ENCODE measurements around the gene ABCA4.

Gene ABCA4

DNA sequence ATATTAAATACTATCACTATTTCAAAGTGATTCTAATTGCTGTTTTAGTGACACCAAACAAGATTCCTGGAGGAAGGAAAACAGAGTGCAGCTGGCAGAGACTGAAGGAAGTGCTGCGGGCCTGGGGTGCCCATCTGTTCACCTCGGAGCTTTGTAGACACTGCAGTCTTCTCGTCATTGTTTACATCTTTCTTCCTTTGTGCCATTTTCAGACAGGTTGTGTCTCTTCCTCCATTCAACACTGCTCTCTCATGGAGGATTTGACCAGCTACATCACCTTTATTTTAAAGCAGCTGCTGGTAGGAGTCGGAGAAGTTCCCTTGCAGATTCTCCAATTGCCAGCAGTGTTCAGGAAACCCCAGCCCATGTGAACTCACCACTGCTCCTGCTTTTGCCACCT, 37.3 kb downstream of the ABCA4 start:
- no peak for DNase-seq (ENCODE audit: low spot score)

DNA sequence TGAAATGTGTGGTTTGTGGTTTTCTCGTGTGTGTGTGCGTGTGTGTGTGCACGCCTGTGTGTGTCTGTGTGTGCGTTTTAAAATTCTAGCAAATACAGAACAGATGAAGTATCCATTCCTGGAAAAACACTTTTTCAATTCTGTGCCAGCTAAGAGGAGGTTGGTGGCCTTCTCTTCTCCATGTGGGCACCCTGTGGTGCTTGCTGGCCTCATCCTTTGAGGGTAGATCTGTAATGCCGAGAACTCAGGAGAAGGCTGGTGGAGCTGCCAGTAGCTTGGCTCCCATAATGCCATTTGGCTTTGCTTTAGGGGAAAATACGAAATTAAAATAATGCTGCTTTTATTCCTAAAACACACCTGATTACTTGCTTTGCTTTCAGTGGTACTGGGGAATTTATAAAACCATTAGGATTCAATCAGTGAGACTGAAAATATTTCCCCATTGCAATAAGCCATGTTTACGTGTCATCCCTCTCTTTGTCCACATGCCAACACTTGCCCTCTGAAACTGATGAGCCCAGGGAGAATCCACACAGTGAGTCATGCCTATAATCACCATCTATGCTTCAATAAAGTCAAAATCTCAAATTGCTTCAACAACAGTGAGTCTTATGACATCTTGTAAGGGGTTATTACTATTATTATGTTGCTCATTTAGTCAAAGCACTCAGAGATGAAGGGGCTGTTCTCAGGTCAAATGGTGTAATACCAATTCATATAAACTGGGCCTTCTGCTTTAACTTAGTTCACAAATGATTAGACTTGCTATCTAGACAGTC, 39.2 kb downstream of the ABCA4 start:
- DNase-seq (ENCODE audit: low spot score) = no peak

DNA sequence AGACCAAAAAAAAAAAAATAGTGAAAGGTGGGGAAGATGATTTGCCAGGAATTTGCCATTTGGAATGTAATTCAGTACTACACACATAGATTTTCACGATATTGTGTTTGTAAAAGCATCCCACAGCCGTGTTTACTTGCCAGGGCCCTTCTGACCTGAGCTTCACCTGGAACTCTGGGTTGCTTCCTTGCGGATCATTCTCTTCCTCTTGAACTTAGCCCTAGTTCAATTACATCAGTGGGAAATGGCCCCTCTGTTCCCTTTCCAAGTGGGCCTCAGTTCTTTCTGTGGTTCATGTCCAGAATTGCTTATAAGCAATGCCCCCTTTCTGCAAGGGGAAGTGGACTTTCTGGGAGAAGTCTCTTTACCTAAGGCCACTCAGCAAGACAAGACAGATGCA, 41.0 kb downstream of the ABCA4 start:
- no peak for DNase-seq (ENCODE audit: low spot score)

DNA sequence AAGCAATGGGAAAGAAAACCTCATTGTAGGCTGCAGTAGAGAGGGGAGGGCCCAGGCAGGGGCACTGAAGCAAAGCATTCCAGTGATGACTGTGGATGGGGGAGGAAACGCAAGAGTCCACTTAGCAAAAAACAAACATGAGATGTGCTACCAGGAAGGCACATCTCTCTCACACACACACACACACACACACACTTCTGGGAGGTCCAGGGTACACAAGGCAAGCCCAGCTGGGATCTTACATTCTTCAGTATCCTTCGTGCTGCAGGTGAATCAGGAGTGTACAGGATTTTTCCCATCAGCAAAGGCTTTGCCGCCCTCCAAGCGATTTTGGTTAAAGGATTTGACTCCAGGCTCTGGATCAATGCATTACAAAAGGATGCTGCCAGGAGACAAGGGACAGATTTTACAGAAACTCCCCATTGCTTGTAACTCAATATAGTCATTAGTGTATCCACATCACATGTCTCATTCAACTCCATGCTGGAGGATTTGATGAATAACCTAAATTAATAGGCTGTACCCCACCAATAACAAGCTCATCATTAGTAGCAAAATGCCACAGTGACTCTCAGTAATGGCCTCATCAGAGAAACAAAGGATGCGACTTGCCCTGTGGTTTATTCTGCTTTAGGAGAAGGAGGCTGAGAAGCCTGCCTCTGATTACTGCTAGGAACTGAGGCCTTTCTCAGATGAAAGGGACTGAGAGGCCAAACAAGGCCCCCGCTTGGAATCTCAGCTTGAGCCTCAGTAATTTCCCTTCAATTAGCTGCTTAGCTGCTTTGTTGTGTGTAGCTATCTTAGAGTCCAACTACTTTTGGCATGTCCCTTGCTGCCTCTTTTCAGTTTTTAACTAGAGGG, 41.6 kb downstream of the ABCA4 start:
- DNase-seq (ENCODE audit: low spot score) = no peak

DNA sequence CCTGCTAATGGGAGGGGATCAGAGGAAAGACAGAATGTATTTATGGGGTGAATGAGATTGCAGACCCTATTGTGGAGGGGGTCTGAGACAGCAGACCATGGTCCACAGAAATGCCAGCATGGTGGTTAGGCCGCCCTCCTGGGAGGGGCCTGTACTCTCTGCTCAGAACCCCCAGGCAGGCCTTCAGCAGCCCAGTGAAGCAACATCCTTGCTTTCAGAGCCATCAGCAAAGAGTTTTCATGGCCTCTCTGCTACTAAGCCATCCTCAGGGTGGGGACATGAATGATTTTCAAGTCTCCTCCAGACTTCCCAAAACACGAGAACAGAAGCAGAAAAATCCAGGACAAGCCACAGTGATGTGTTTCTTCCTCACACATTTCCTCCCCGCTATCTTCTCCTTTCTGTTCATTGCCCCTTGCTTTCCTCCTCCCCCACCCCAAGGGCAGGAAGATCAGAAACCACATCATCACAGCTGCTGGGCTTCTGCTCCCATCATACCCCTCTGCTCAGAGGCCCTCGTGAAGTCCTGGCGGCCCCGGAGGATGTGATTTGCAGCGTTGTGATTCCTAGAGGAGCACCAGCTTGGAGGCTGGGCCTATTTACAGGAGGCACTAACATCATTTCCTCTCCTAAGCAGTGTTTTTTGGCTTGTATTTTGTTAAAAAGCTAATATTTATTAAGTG, 48.0 kb downstream of the ABCA4 start:
- no peak for DNase-seq (ENCODE audit: low spot score)

DNA sequence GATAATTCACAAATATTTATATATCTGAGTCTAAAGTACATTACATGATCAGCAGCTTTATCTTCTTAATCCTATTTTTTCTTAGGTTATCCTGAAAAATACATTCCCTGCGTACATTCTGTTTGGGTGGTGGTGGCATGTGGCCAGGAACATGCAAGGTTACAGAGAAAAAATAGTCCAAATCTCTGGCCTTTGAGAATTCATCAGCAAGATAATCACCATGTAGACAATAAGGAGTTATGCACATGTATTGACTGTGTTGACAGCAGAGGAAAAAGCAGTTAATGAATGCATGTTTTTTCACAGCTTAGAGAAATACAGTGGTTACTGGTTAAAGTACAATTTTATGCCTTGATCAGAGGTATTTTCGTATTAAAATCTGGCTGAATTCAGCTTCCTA, 49.0 kb downstream of the ABCA4 start:
- DNase-seq (ENCODE audit: low spot score) = no peak

DNA sequence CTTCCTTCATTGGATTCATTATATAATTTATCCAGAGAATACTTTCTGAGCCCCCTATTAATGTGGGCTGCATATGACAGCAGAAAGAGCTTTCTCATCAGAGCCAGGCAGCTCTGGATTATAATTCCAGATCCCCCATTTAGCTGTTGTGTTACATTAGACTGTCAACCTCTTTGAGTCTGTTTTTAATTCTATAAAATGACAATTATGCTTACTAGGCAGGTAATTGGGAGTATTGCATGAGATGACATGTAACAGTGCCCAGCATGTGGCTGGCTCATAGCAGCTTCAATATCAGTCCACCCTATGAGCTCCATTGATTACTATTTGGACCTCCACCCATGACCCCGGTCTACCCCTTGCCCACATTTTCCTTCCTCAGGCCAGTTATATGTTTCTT, 49.6 kb downstream of the ABCA4 start:
- DNase-seq (ENCODE audit: low spot score) = no peak

DNA sequence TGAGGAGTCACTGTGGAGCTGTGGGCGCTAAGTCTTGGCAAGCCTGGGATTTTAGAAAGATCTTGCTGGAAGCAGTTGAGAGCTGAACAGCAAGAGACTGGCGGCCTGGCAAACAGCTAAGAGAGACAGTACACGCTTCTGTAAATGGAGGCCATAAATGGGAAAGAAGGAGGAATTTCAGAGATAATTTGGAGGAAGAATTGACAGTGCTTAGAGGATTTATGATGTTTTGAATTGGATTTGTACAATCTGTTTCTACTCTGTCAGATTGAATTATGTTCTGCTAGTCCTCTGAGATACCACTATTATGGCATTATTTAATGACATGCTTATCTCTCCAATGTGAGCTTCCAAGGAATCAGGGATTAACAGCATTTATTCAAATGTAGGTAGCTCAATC, 50.1 kb downstream of the ABCA4 start:
- DNase-seq (ENCODE audit: low spot score) = no peak

DNA sequence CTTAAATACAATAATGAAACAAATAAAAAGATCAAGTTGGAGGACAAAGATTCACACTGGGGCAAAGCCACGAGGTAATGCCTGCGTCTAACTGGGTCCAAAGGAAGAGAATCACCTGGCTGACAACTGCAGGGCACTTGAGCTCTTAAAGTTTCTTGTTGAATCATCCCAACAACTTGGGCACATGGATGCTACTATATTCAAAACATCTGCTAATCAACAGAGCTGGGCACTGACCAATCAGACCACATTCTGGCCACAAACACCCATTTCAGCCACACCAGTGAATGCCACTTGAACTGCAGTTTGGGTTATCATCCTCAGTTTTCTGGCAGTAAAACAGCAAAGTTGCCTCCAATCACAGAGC, 51.0 kb downstream of the ABCA4 start:
- no peak for DNase-seq (ENCODE audit: low spot score)

DNA sequence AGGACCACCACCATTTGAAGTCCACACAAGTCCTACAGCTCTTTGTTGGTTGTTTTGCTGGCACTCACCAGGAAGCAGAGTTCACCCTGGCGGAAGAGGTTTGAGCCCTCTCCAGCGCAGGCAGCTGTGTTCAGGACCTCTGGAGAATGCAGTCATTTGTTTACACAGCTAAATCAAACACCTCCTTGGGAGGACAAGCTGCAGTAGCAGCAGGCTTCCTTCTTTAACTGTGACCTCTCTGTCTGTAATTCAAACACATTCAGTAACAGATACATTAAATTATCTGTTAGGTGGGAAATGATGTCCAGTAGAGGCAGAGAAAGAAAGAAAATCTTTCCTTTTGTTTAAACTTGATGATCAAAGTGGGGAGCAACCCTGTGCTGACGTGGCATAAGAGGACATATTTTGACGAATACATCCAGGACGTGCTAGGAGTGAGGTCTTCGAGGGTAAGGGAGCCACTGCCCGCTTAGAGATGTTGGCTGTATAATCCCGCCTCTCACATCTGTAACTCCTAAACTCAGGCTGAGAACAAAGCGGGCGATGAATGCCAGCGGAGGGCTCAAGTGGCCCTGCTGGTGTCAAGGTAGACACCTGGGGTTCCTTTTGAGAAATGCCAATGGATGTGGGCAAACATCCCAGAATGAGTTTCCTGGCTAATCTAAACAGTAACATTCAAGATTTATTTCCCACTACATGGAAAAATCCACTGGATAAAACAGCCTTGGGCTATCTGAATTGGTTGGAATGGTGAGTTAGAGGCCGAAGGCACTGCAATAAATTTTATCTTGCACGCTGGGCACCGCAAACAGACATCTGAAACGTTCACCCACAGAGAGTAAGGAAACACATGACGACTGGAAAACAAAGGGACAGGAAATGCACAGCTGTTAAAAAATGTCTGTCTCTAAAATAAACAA, 51.7 kb downstream of the ABCA4 start:
- DNase-seq (ENCODE audit: low spot score) = no peak

DNA sequence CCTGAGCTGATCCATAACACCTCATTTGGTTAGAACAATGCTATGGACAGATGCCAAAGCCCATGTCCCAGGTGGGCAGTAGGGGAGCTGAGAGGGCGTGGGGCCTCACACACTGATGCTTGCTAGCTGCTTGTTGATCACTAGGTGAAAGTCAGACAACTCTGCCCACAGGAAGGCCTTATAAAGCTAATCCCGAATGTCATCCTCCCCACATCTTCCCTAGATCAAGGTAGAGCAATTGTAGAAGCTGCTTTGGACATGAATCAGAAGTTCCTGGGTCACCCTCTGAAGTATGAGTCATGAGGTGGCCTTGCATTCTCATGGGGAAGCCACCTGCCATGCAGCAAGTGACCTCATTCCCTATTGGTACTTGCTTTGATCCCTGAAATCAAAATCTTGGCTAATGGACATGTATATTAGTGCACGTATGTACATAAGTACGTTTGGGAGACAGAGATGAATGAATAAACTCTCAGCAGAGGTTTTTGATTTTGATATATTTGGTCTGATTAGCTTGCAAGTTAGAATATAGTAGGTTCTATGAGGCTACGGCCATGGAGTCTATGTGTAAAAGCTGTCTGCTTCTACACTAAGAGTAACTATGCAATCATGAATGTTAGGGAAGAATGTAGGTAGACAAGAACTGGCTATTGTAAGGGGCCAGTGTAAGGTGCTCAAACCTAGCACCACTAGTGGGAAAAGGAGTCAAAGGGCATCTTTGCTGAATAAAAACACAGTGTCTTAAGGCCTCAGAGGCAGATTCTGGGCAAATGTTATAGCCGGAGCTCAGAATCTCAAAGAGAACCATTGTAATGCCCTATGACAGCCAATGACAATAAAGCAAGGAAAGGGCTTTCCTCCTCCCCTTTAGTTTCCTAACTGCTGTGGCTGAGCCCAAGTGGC, 52.6 kb downstream of the ABCA4 start:
- no peak for DNase-seq (ENCODE audit: low spot score)

DNA sequence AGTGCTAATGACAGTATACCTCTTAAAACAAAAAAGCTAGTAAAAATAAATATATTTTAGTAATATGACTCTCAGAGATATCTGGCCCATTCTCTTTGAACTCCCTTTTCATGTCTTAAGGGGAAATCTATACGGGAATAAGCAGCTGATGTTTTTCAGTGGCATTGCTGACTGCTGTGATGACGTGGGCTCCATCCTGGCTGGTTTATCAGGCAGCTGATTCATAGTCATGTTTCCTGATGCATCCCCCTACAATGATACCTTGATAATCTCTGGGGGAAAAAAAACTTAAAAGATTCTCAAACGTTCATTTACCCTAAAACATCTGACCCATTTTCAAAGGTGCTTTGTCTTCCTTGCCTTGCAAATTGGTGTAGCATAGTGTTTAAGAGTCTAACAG, 53.8 kb downstream of the ABCA4 start:
- no peak for DNase-seq (ENCODE audit: low spot score)

DNA sequence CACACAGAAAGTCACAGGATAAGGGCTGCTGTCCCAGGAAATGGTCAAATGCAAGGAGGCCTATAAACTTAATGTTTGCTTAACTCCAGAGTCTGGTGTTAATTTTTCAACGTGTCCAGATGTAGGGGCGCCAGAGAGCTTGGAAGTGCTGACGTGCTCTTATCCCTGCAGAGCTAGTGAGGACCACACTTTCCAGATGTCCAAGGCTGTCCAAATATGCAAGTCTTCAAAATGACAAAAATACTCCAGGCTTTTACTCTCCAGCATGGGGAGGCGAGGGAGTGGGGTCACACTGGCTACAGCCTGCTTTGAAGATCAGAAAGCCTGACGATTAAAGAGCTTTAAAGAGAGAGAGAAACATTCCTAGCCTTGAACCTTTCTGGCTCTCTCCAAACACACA, 57.6 kb downstream of the ABCA4 start:
- no peak for DNase-seq (ENCODE audit: low spot score)

DNA sequence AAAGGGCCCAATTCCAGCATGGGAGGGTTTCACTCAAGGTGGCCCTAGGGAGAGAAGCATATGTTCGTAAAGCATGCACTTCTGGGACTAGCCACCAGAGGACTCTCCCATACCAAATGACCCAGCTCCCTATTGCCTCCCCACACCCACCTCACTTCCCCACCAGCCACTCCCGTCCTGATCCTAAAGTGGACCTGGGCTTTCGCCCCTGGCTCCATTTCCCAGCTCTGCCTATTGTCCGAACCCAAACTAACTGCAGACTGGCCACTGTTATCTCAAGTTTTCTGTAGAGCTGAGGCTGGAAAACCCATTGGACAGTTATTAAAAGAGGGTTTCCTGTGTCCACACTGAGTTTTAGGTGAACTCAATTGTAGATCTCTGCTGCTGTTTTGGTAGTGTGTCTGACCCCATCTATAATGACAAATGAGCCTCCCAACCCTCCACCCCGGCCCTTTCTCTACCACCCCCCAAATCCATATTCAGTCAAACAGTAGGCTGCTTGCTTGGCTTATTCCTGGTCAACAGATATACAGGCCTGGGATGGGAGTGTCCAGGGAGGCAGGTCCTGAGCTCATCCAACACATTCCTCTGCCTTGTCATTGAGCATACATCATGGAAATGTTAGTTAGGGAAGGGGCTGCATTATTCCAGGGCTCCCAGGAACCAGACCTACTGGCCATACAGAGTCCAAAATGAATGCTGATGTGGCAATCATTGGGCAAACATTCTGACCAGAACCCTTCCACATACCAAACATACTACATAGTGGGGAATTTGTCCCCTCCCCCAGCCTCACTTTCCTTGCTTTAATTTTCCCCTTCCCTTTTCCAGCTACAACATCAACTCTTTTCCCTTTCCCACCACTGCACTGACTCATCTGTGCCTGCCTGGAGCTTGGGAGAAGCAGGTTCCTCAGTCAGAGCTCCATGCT, 59.2 kb downstream of the ABCA4 start:
- DNase-seq (ENCODE audit: low spot score) = peak; percentile 79

DNA sequence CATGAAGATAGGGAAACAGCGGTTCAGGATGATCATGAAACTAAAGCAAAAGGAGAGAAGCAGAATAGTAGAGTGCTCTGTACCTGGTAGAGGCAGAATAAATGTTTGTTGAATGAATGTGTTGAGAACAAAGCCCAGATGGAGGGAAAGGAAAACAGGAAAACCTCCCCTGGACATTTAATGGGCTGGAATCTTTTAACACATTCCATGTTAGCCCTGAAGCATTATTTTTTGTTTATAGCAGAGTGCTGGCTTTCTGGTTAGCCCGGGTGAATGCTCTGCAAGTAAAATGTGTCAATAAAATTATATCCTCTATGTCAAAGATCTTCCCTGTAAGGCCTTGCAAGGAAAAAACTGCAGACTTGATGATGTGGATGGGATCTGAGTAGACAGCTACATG, 60.2 kb downstream of the ABCA4 start:
- DNase-seq (ENCODE audit: low spot score) = no peak

DNA sequence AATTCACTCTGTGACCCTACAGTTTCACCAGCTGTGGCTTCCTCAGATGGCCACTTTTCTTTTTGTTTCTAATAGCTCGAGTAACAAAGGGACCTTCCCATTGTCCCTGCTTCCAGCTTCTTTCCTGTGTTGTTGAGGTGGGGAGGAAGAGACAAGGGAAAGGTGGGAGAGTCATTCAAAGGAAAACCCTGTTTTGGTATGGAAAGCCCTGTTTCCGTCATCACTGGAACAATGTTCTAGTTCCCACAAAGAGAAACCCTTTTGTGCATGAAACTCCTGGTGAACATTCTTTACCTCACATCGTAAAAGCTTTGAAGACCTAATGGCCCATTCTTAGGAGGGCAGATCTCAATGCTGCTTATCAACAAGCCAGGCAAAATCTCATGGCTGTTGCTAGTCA, 62.2 kb downstream of the ABCA4 start:
- no peak for DNase-seq (ENCODE audit: low spot score)

DNA sequence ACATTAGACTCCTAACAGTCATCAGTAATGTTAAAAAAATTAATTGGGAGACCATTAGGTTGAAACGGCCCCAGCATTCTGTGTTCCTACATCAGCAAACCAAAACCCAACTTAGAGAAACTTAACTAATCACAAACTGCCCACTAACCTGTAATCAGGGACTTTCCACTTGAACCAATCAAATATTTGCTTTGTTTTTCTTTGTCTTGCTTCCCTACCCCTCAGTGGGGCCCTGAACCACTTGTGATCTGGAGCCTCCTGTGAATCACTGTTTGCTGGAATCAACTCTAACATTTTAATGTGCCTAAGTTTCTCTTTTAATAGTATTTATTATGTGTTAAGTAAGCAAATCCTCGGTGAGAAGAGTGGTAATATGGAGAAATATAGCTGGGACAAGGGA, 64.0 kb downstream of the ABCA4 start:
- no peak for DNase-seq (ENCODE audit: low spot score)

DNA sequence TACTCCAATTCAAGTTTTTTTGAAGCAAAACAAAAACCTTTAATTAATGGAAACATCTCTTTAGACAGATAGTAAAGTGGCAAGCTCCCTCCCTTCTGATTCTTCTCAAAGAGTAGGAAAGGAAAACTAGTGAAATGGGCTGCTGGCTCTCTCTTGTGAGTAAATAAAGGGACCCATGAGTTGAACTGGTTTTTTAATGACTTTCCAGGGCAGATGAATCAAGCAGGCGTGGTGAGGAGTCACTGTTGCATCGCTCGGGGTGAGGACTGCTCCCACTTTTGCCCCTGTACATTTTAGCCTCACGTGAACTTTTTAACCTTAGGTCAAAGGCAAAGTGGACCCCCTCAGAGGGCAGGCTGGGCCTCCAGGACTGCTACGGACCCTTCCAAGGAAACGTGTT, 64.8 kb downstream of the ABCA4 start:
- no peak for DNase-seq (ENCODE audit: low spot score)

DNA sequence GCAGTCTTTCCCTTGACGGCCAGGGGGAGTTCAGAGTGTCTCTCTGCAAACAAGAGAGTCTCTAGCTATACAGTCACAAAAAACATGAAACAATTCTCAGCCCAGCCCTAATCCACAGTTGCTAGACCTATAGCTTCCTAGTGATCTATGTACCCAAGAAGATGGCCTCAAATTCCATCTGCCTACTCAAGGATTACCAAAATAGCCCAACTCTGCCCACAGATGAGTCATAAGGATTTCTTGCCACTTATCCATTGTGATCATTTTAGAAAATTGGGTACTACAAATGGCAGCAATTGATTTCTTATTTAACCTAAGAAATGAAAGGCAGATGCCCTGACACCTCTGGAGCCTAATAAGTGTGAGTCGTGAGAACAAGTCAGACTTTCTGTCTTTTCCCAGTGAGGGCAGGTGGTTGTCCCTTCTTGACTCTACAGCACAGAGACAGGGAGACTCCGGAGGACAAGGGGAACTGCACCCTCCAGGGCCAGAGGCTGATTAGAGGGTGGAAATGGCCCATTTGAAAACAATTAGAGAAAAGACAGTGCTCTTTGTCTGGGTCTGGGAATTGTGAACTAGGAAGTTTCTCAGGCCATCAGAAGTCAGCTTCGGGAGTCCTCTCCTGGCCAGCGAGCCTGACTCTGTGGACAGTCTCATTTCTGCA, 65.4 kb downstream of the ABCA4 start:
- DNase-seq (ENCODE audit: low spot score) = no peak

All from D341Med (cell line).